HepG2 (cell line): ENCODE data around the gene TM4SF4.

Source experiments
- ATF7 ChIP-seq, 2 experiments: fragments of 450-650 bp in 1 of 2; sonication (generic) in 1 of 2; formaldehyde crosslinking in 1 of 2; IDR thresholded peaks; 2 replicates each; pipeline versions ENCODE4 v1.4.0 to v1.6.1; 2016 to 2020; ENCODE audit warnings: antibody characterized with exemption in 1 of 2, mild to moderate bottlenecking in 1 of 2, missing genetic modification reagents in 1 of 2
- CREM ChIP-seq, 2 experiments: sonication (generic) in 1 of 2; formaldehyde crosslinking in 1 of 2; IDR thresholded peaks; 2 replicates each; pipeline versions ENCODE4 v1.4.0 to v1.6.1; 2016 to 2020; ENCODE audit warnings: antibody characterized with exemption in 1 of 2, mild to moderate bottlenecking in 1 of 2, missing genetic modification reagents in 1 of 2
- CTCF ChIP-seq: sonication (generic); formaldehyde crosslinking; IDR thresholded peaks from 2 replicates; pipeline ENCODE4 v1.5.0; 2020; ENCODE audit warnings: mild to moderate bottlenecking, missing genetic modification reagents, moderate library complexity
- EP300 ChIP-seq, 3 experiments: sonication (generic) in 1 of 3; formaldehyde crosslinking in 1 of 3; IDR thresholded peaks; 2 replicates each; pipeline versions ENCODE4 v1.5.1 to v1.6.1; 2011 to 2020; ENCODE audit warnings: low read depth in 2 of 3, low read length in 2 of 3, borderline replicate concordance in 1 of 3, improper control_type of control experiment in 1 of 3, mild to moderate bottlenecking in 1 of 3, missing genetic modification reagents in 1 of 3, moderate library complexity in 1 of 3
- FOXM1 ChIP-seq: sonication (generic); formaldehyde crosslinking; IDR thresholded peaks from 2 replicates; pipeline ENCODE4 v1.5.0; 2020; ENCODE audit warnings: missing genetic modification reagents
- PHF21A ChIP-seq: sonication (generic); formaldehyde crosslinking; IDR thresholded peaks from 2 replicates; pipeline ENCODE4 v1.5.0; 2020; ENCODE audit warnings: mild to moderate bottlenecking, missing genetic modification reagents
- RBM39 ChIP-seq: fragments of 200-400 bp; formaldehyde crosslinking; IDR thresholded peaks from one replicate; pipeline ENCODE4 v1.6.1; 2018; ENCODE audit warnings: antibody characterized with exemption, mild to moderate bottlenecking, low read depth, low read length; ENCODE audit not compliant: poor library complexity, severe bottlenecking
- ZBTB40 ChIP-seq, 2 experiments: fragments of 450-650 bp in 1 of 2; sonication (generic) in 1 of 2; formaldehyde crosslinking in 1 of 2; IDR thresholded peaks; 2 replicates each; pipeline versions ENCODE4 v1.6.1 to v1.8.0; 2016 to 2022; ENCODE audit warnings: antibody characterized with exemption in 1 of 2, mild to moderate bottlenecking in 1 of 2, missing genetic modification reagents in 1 of 2

DNA sequence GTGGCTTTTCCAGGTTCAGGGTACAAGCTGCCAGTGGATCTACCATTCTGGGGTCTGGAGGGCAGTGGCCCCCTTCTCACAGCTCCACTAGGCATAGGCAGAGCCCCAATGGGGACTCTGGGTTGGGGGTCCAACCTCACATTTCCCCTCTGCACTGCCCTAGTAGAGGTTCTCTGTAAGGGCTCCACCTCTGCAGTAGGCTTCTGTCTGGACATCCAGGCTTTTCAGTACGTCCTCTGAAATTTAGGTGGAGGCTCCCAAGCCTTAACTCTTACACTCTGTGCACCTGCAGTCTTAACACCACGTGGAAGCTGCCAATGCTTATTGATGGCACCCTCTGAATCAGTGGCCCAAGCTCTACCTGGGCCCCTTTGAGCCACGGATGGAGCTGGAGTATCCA lies 22.5 kb upstream of the TM4SF4 start:
- TF ChIP-seq PHF21A (CRISPR knock-in tag) (no peak), FOXM1 (no peak), CTCF (CRISPR knock-in tag) (no peak), ZBTB40 (IDR thresholded peaks at IDR 0.05) (no peak), ZBTB40 (CRISPR knock-in tag; IDR thresholded peaks at IDR 0.05) (no peak), RBM39 (no peak), CREM (IDR thresholded peaks at IDR 0.05) (no peak), CREM (CRISPR knock-in tag; IDR thresholded peaks at IDR 0.05) (no peak), EP300 (IDR thresholded peaks at IDR 0.05; ENCODE audit: low read depth in 2 of 2, low read length in 2 of 2) (no peak), EP300 (CRISPR knock-in tag; IDR thresholded peaks at IDR 0.05; ENCODE audit: borderline replicate concordance) (no peak), ATF7 (IDR thresholded peaks at IDR 0.05) (no peak), ATF7 (CRISPR knock-in tag; IDR thresholded peaks at IDR 0.05) (no peak)
